ENCODE measurements around the gene HPCA. TPM values are rescaled to one million over a fixed set of nuclear protein-coding genes. Genes with fewer than 3 reads are reported as not detected.

The HPCA gene
- total RNA-seq, 2 donors from 2014 or later = 1.6 to 3.0 TPM

GRCh38 chr1:32868806-32869455 is 17.4 kb upstream of the HPCA start:
- no peaks in the 10 kb centered on the region for H3K36me3 ChIP-seq
- H3K4me1 ChIP-seq = peaks cover 3% of the 10 kb centered on the region
- no peak overlapping the region for H3K27ac ChIP-seq
- DNase-seq = no peak
- no peak for TF ChIP-seq CTCF (IDR thresholded peaks at IDR 0.05)
- H3K9ac ChIP-seq (ENCODE audit: low read depth in 2 of 2, low read length in 2 of 2) = no peak overlapping the region
- H3K9me3 ChIP-seq = no peaks in the 10 kb centered on the region
- H3K4me3 ChIP-seq = no peak overlapping the region
- H3K27me3 ChIP-seq = peaks cover 21% of the 10 kb centered on the region
- intact Hi-C loops (cut with DNase I) = loop anchor here (10.0 kb wide), 1 partner anchor 164 kb away; the partner anchor contains the start of gene SYNC

GRCh38 chr1:32869923-32870614 is 16.2 kb upstream of the HPCA start:
- no peak for DNase-seq

GRCh38 chr1:32870615-32871363 is 15.5 kb upstream of the HPCA start, which contains the start of gene FNDC5:
Gene FNDC5, minus strand, starts transcription at chr1:32870912.
- H3K36me3 ChIP-seq = no peaks in the 10 kb centered on the region
- no peak for DNase-seq
- no peak within 1 kb of the TSS for H3K9ac ChIP-seq (ENCODE audit: low read depth in 2 of 2, low read length in 2 of 2)
- peaks cover 3% of the 10 kb centered on the region for H3K4me1 ChIP-seq
- no peak for TF ChIP-seq CTCF (IDR thresholded peaks at IDR 0.05)
- no peaks in the 10 kb centered on the region for H3K9me3 ChIP-seq
- H3K4me3 ChIP-seq = peak within 1 kb of the TSS; percentile 24
- intact Hi-C loops (cut with DNase I) = loop anchor here (10.0 kb wide), 1 partner anchor 46 kb away; no protein-coding TSS in a partner anchor
- peaks cover 21% of the 10 kb centered on the region for H3K27me3 ChIP-seq
- H3K27ac ChIP-seq = no peak within 1 kb of the TSS

More at GRCh38 chr1:32869923-32870614, 16.2 kb upstream of the HPCA start:
- Histone ChIP-seq H3K9ac (ENCODE audit: low read depth in 2 of 2, low read length in 2 of 2) (no peak overlapping the region), H3K4me3 (no peak overlapping the region), H3K36me3 (no peaks in the 10 kb centered on the region), H3K4me1 (peaks cover 3% of the 10 kb centered on the region), H3K27ac (no peak overlapping the region), H3K27me3 (peaks cover 21% of the 10 kb centered on the region), H3K9me3 (no peaks in the 10 kb centered on the region)
- intact Hi-C loops (cut with DNase I) = loop anchor here (10.0 kb wide), 2 partner anchors 45 to 165 kb away; partner anchors contain the start of gene SYNC
- no peak for TF ChIP-seq CTCF (IDR thresholded peaks at IDR 0.05)

GRCh38 chr1:32871364-32872191 is 14.7 kb upstream of the HPCA start:
- H3K36me3 ChIP-seq = no peaks in the 10 kb centered on the region
- H3K9ac ChIP-seq (ENCODE audit: low read depth in 2 of 2, low read length in 2 of 2) = no peak overlapping the region
- H3K27me3 ChIP-seq = peaks cover 21% of the 10 kb centered on the region
- no peak overlapping the region for H3K4me3 ChIP-seq
- DNase-seq = no peak
- H3K27ac ChIP-seq = no peak overlapping the region
- no peaks in the 10 kb centered on the region for H3K9me3 ChIP-seq
- intact Hi-C loops (cut with DNase I) = loop anchor here (10.0 kb wide), 1 partner anchor 47 kb away; no protein-coding TSS in a partner anchor
- TF ChIP-seq CTCF (IDR thresholded peaks at IDR 0.05) = no peak
- H3K4me1 ChIP-seq = peaks cover 3% of the 10 kb centered on the region

- no peaks in the 10 kb centered on the region for H3K36me3 ChIP-seq
- DNase-seq = no peak
- H3K27me3 ChIP-seq = peaks cover 21% of the 10 kb centered on the region
- H3K9me3 ChIP-seq = no peaks in the 10 kb centered on the region
- TF ChIP-seq CTCF (IDR thresholded peaks at IDR 0.05) = no peak
- intact Hi-C loops (cut with DNase I) = loop anchor here (10.0 kb wide), 1 partner anchor 47 kb away; no protein-coding TSS in a partner anchor
- peaks cover 3% of the 10 kb centered on the region for H3K4me1 ChIP-seq
- no peak overlapping the region for H3K4me3 ChIP-seq
- no peak overlapping the region for H3K9ac ChIP-seq (ENCODE audit: low read depth in 2 of 2, low read length in 2 of 2)
- H3K27ac ChIP-seq = no peak overlapping the region
Observed at GRCh38 chr1:32872192-32872460, 14.2 kb upstream of the HPCA start.

All from colonic mucosa (tissue), 4 donors.